CMK (cell line): ENCODE data around the gene MFNG.
"Not testable (repeated sequence)": the region's sequence is repeated elsewhere in the genome, so short reads cannot be mapped to it uniquely, and the experiment has no call there.

ENCODE experiments used
- DNase-seq: peaks from one replicate; pipeline ENCODE4 v3.0.0-alpha.2; 2010; ENCODE audit warnings: low read depth

The MFNG gene, protein sequence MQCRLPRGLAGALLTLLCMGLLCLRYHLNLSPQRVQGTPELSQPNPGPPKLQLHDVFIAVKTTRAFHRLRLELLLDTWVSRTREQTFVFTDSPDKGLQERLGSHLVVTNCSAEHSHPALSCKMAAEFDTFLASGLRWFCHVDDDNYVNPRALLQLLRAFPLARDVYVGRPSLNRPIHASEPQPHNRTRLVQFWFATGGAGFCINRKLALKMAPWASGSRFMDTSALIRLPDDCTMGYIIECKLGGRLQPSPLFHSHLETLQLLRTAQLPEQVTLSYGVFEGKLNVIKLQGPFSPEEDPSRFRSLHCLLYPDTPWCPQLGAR

DNA sequence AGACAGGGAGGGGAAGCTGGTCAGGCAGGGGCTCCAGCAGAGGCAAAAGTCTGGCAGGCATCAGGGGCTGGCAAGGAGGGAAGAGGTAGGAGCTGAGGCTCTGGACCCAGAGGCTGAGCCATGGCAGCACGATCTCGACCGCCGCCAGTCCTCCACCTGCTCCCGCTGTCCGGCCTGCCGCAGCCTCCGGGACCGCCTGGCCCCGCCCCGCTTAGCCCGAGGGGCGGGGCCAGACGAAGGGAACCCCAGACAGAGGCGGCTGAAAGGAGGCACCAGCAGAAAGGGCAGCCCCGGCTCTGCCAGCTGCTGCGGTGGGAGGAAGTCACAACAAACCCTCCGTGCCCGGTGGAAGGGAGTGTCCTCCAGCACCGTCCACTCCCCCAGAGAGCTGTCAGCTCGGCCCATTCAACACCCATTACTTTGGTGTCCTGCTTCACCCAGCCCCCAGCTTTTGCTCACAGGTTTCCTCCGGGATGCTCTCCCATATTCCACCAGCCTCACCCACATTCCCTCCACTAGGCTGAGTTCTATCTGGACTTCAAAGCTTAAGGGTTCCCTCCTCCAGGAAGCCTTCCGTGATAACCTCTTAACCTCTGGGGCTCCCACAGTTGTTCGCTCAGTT lies at the start of gene MFNG:
TSS of gene MFNG (minus strand) at position 161 of the 622 bp plus-strand sequence. CDS start 207 bp downstream, outside the sequence.
- DNase-seq: peak; percentile 87

DNA sequence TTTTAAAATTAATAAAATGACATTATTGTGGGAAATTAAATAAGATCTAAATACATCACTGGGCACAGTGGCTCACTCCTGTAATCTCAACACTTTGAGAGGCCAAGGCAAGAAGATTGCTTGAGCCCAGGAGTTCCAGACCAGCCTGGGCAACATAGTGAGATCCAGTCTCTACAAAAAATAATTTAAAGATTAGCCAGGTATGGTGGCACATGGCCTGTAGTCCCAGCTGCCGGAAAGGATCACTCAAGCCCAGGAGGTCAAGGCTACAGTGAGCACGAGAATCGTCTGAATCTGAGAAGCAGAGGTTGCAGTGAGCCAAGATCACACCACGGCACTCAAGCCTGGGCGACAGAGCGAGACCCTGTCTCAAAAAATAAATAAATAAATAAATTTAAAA lies 49.0 kb upstream of the MFNG start:
- no peak for DNase-seq

DNA sequence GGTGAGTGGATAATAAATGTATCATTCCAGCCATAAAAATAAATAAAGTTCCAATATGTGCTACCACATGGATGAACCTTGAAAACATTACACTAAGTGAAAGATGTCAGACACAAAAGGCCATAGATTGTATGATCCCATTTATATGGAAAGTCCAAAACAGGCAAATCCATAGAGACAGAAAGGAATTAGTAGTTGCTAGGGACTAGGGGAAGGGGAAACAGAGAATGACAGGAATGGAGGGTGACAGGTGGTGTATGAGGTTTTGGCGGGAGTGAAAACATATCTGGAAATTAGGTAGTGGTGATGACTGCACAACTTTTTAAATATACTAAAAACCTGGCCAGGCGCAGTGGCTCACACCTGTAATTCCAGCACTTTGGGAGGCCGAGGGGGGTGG lies 48.3 kb upstream of the MFNG start:
- DNase-seq: no peak

DNA sequence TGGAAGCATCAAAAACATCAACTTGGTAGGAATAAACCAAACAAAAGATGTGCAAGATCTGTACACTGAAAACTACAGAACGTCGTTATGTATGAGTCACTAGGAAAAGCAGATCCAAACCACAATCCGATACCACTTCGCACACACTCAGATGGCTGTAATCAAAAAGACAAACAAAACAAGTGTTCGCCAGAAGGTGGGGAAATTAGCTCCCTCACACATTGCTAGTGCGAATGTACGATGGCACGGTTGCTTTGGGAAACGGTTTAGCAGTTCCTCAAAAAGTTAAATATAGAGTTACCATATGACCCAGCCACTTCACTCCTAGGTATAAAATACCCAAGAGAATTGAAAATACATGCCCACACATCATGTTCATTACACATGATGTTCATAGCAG lies 47.8 kb upstream of the MFNG start:
- no peak for DNase-seq

DNA sequence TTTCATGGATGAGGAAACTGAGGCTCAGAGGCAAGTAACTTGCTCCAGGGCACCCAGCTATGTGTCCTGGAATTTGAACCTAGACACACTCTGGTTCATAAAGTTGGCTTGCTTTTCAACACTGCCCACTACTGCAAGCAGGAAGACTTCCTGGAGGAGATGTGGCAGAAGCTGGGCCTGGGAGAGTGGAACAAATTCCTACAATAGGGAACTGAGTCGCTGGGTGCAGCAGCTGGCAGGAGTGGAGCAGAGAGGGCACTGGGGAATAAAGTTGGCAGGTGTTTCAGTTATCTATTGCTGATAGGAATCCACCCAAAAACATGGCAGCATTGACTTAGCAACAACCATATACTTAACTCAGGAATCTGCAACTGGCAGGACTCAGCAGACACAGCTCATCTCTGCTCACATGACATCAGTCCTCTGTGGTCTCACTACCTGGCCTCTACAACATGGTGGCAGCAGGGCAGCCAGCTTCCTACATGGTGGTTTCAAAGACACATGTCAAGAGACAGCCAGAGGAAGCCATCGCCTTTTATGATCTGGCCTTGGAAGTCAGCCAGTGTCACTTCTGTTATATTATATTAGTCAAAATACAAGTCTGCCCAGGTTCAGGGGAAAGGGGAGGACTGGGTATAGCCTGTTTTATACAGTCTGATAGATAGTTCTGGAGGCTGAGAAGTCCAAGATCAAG lies 43.6 kb upstream of the MFNG start:
- no peak for DNase-seq

DNA sequence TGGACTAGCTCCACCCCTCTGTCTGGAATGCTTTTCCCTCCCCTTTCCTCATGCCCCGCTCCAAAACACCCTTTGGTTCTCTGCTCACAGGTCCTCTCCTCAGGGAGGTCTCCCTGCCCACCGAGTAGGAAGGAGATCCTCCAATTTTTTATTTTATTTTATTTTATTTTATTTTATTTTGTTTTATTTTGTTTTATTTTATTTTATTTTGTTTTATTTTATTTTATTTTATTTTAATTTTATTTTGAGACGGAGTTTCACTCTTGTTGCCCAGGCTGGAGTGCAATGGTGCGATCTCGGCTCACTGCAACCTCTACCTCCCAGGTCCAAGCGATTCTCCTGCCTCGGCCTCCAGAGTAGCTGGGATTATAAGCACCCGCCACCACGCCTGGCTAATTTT lies 41.8 kb upstream of the MFNG start:
- DNase-seq: not testable (repeated sequence)

DNA sequence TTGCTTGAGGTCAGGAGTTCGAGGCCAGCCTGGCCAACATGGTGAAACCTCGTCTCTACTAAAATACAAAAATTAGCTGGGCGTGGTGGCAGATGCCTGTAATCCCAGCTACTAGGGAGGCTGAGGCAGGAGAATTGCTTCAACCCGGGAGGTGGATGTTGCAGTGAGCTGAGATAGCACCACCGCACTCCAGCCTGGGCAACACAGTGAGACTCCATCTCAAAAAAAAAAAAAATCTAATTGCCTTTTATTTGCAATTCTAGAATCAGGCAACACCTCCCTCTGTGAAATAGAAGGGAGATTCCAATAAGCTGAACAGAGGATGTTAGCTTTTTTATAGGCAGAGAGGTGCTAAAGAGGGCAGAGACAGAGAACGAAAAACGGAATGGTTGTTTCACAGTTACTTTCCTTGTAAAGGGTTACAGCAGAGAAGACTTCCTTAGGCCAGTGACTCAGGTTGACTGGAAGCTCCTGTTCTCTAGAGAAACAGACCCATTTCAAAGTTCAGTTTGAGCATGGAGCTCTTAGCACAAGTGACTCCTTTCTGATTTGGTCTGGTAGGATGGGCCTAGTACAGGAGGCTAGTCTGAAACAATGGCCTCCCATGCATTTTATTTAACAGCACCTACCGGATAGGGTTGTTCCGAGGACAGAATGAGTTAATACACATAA lies 41.0 kb upstream of the MFNG start:
- DNase-seq: not testable (repeated sequence)

DNA sequence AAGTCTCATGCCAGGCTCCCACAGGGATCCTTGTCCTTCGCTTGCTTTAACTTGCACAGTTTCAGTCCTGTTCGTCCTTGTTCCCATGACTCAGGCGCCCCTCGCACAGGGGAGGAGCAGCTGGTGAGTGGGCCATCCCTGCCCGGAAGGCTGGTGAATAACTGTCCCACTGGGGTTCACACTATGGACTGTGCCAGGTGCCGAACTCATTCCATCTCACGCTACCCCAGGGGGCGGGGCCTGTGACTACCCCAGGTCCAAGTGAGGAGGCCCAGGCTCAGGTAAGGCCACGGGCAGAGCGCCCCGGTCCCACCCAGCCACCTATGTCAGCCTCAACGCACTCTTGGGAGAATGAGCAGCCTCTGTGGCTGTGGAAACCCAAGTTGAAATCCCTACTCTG lies 40.2 kb upstream of the MFNG start:
- no peak for DNase-seq

DNA sequence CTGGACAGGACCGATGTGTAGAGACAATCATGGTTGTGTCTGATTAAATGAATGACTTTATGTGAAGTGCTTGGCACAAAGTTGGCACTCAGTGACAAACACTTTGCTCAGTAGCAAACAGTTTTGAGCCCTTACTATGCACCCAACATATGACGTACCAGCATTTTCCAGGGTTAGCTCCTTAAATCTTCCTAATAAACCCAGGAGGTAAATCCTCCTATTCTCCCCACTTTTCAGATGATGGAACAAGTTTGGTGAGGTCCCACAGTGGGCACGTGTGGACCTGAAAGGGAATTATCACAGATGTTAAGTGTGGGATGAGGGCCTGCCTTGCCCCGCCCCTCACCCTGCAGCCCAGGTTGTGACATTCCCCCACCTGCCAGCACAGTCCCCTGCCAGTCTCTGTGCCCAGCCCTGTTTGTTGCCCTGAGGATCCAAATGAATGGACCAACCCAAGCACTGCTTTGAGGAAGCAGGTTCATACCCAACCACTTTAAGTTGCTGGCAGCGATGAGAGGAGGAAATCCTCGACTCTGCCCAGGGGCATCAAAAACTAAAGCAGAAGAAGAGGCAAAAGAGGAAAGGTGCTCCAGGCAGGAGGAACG lies 39.7 kb upstream of the MFNG start:
- DNase-seq: no peak

DNA sequence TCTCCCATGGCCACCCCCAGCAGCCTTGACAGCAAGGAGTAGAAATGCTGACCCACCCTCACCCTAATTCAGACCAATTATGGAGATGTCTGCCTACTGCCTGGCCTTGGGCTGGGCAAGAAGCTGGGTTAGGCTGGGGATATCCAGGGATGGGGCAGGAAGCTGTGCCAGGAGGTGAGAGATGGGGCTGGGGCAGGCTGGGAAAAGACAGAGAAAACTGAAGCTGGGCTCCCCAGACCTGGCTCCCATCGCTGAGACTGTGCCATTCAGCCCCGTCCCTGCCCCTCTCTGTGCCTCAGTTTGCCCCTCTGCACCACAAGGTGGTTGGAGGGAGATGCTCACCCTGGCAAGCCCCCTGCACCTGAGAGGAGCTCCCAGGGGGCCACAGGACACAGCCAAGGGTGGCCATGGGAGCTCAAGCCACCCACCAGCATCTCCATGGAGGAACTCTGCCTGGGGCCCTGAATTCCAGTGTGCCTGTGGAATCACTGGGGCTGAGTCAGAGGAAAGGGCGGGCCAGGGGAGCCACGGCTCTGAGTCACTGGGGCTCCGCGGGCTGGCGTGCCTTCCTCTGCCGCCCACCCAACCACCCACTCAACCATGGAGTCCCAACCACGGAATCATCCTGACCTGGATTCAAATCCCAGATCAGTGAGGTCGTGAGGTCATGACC lies 39.0 kb upstream of the MFNG start:
- DNase-seq: no peak

DNA sequence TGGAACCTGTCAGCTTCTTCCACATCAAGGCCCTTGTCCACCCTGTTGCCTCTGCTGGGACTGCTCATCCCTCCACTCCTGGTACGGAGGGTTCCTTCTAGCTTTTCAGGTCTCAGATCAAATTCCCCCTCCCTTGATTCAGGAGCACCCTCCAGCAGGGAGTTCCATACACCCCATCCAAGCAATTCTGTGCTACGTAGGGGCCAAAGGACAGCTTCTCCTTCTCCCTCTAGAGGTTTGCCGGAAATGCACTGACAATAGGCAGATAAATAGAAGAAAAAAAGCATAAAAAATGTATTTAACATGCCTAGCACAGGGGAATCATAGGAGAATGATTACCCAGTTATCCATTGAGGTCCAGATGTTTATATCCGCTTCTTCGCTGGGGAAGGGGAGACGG lies 36.3 kb upstream of the MFNG start:
- DNase-seq: no peak

DNA sequence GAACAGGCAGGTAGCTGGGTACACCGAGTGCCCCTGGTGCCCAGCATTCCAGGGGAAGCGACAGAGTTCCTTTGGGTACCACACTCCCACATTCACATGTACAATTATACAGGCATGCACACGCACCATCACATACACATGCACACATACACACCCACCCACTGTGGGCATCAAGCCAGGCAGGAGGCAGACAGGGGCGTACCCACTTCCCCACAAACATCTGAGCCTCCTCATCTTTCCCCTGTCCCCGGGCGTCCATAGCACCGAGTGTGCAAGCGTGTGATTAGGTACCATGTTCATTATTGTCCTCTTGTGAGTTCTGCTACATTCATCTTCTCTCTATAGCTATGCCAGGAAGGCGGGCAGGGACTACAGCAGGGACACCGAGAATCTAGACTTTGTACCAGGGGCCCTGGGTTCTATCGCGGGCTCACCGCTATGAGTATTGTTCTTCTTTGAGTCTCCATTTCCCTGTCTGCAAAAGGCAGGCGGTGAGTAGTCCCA lies 35.1 kb upstream of the MFNG start:
- DNase-seq: no peak

DNA sequence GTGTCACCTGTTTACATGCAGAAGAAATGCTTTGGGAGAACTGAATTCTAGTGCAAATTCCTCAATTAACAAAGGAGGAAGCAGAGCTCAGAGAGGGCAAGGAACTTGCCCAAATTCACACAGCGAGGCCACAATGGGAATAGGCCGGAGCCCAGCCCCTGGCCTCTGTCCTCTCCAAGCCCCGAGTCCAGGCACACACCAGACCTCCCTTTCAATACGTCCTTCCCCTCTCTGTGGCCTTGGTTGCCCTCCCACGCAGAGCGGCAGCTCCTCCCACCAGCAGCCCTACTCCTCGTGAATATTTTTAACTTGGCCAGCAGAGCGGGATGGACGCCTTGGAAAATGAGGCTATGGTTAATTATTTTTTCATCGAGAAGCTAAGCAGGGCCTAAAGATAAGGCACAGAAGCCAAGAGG lies 34.6 kb upstream of the MFNG start:
- DNase-seq: no peak

DNA sequence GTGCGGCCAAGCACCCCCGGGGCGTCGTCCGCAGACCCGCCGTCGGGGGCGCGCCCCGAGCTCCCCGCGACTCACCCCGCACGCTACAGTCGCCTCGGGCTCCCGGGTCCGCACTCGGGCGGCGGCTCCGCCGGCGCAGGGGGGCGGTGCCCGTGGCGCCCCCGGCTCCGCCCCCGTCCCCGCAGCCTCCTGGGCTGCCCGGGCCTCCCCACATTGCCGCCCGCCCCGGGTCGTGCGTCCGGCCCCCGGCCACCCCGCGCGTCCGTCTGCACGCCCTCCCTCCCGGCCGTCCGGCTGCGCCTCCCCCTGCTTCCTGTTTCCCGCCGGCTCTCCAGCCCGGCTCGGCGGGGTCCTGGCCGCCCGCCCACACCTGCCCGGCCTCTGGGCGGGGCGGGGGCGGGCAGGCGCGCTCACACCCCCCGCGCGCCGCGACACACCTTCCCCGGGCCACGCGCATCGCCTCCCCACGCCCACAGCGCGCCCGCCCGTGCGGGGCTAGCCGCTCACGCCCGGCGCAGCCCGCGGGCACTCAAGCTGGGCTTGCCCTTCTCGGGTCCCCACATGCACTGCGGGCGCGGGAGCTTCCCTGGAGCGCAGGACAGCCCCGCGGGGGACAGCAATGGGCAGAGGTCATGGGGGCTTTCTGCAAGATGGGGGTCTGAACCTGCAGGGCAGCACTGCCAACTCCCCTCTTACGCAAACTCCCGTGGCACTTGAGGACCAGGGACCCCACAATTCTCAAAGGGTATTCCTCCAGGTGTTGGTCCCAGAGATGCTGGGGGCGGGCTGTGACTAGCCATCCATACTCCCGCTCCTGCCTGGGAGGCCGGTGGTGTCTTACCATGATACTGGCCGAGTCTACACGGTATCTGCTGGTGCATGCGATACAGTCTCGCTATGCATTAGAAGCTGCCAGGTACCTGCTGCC lies 33.3 kb upstream of the MFNG start, which contains the start of gene CARD10:
TSS of gene CARD10 (minus strand) at position 148 of the 928 bp plus-strand sequence. CDS start 215 bp downstream, outside the sequence.
- DNase-seq: no peak

DNA sequence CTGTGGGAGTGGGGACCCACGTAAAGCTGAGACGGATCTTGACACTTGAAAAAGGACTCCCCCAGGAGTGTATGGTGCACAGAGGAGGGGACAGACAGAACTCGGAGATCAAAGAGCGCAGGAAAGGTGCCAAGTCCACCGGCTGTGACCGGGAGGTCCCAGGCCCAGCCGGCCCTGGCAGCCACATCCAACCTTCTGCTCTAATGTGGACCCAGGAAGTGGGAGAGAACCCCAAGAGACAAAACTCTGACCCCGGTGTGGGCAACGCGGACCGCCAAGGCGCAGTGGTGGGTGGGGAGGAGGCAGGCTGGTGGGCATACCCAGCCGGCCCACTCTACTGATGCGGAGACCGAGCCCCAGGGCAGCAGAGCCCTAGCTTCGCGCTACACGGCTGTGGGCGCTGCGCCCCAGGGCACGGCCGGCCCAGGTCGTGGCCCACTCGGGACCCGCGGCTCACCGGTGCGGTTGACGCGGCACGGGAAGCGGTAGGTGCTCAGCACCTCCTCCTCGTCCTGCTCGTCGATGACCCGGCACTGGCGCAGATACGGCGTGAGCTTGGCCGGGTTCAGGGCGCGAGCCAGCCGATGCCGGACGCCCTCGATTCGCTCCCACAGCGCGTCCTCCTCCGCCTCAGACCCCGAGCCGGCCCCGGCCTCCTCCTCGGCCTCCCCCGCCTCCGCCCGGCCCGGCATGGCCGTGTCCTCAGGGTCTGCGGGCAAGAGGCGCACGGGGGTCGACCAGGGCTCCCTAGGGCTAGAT lies 32.5 kb upstream of the MFNG start:
- no peak for DNase-seq

DNA sequence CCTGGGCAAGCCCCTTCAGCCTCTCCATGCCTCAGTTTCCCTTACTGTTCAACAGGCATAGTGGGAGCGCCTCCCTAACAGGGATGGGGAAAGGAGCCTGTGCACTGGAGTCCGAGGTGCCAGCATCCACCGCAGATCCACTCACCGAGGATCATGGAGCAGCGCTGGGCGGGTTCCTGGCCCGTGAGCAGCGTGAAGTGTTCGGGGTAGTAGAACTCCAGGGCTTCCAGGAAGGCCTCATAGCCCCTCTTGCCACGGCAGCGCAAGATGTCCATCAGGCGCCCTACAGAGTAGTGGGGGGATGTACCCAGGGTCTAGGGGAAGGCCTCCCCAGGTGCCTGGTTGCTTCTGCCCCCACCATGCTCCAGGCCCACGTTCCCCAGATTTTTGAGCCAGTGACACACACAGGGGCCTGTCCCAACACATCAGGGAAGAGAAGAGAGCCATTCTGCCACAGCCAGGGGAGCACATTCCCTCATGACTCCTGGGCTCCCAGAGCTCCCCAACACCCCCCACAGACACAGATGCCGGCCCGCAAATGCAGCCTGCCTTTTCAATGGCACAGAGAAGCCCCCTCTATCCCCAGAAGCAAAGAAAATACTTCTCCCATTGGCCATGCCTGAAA lies 31.8 kb upstream of the MFNG start:
- DNase-seq: no peak

DNA sequence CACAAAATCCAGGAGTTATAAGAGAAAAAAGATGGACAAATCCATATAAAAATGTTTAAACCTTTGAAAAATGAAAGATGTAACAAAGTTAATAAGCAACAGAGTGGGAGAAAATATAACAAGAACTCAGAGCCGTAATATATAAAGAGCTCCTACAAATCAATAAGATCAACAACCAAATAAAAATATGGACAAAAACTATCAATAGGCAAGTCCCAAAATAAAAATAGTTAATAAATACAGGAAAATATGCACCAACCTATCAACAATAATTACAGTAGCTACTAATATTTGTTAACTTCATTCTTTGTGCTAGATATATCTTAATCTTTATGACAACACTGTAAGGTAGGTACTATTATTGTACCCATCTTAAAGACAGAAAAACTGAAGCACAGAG lies 30.3 kb upstream of the MFNG start:
- no peak for DNase-seq

DNA sequence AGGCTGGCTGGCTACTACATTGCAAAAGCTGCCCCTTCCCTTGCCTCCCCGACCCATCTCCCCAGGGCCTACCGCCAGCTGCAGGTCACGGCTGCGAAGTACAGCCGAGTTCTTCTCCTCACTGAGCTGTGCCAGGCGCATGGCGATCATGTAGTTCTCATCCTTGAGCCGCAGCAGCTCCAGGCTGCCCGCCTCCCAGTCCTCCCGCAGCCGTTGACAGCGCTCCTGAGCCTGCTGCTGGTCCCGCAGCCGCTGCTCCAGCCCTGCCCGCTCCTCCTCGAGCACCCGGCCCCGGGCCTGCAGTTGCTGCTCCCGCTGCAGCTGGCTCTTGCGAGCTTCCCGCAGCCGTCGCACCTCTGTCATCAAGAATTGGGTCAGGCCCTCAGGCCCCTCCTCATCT lies 29.7 kb upstream of the MFNG start:
- no peak for DNase-seq

DNA sequence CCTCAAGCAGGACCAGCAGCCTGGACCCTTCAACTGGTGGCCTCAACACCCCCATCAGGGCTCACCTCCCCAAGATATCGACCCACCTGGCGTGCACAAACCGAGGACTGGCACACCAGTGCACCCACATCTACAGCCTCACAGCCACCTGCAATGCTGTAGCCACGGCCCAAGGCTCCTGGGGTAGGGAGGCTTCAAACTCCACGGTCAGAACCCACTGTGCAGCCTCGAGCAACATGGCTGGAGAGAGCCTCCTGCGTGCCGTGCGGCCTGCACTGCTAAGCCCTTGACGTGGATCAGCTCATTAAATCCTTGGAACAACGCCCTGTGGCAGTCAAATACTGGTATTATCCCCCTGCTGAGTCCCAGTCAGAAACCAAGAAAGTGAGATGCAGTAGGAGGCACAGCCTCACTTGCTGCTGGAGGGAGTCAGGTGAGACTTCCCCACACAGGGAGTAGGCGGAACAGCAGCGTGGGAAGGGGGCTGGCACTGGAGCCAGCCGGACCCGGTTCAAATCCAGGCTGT lies 28.4 kb upstream of the MFNG start:
- DNase-seq: no peak
